ENCODE measurements around the gene NFASC.

The NFASC gene

GRCh38 chr1:204889681-204890383, 19.2 kb downstream of the NFASC start:
- DNase-seq (ENCODE audit: low read depth in 2 of 2) = no peak

GRCh38 chr1:204891860-204892259, 21.2 kb downstream of the NFASC start:
- no peak for DNase-seq (ENCODE audit: low read depth in 2 of 2)

GRCh38 chr1:204894031-204894430, 23.4 kb downstream of the NFASC start:
- DNase-seq (ENCODE audit: low read depth in 2 of 2) = no peak

- DNase-seq (ENCODE audit: low read depth in 2 of 2) = no peak
Observed at GRCh38 chr1:204894606-204895005, 23.9 kb downstream of the NFASC start.

GRCh38 chr1:204896023-204896422, 25.4 kb downstream of the NFASC start:
- no peak for DNase-seq (ENCODE audit: low read depth in 2 of 2)

GRCh38 chr1:204896787-204897469, 26.3 kb downstream of the NFASC start:
- DNase-seq (ENCODE audit: low read depth in 2 of 2) = no peak

- no peak for DNase-seq (ENCODE audit: low read depth in 2 of 2)
Observed at GRCh38 chr1:204900721-204901120, 30.1 kb downstream of the NFASC start.

- no peak for DNase-seq (ENCODE audit: low read depth in 2 of 2)
Observed at GRCh38 chr1:204902671-204903070, 32.0 kb downstream of the NFASC start.

GRCh38 chr1:204904228-204904810, 33.7 kb downstream of the NFASC start:
- DNase-seq (ENCODE audit: low read depth in 2 of 2) = no peak

- no peak for DNase-seq (ENCODE audit: low read depth in 2 of 2)
Observed at GRCh38 chr1:204909109-204909508, 38.4 kb downstream of the NFASC start.

- no peak for DNase-seq (ENCODE audit: low read depth in 2 of 2)
Observed at GRCh38 chr1:204915861-204916495, 45.3 kb downstream of the NFASC start.

GRCh38 chr1:204917802-204918201, 47.1 kb downstream of the NFASC start:
- DNase-seq (ENCODE audit: low read depth in 2 of 2) = no peak

- no peak for DNase-seq (ENCODE audit: low read depth in 2 of 2)
Observed at GRCh38 chr1:204920511-204920910, 49.8 kb downstream of the NFASC start.

GRCh38 chr1:204920967-204921366, 50.3 kb downstream of the NFASC start:
- no peak for DNase-seq (ENCODE audit: low read depth in 2 of 2)

- no peak for DNase-seq (ENCODE audit: low read depth in 2 of 2)
Observed at GRCh38 chr1:204921855-204922516, 51.3 kb downstream of the NFASC start.

- DNase-seq (ENCODE audit: low read depth in 2 of 2) = no peak
Observed at GRCh38 chr1:204923201-204923600, 52.5 kb downstream of the NFASC start.

GRCh38 chr1:204923626-204924012, 53.0 kb downstream of the NFASC start:
- DNase-seq (ENCODE audit: low read depth in 2 of 2) = no peak

GRCh38 chr1:204924013-204924759, 53.5 kb downstream of the NFASC start:
- no peak for DNase-seq (ENCODE audit: low read depth in 2 of 2)

GRCh38 chr1:204925701-204926100, 55.0 kb downstream of the NFASC start:
- no peak for DNase-seq (ENCODE audit: low read depth in 2 of 2)

GRCh38 chr1:204927673-204928641, 57.3 kb downstream of the NFASC start:
- no peak for DNase-seq (ENCODE audit: low read depth in 2 of 2)

All from stimulated activated CD4-positive, alpha-beta T cell treated with anti-CD3 and anti-CD28 coated beads, Interleukin-12 subunit alpha, Interleukin-12 subunit beta, amount 100 ng/mL, for 24 hours (primary cell).